Measurements from ENCODE around the gene NDUFV1. TPM values are rescaled to one million over a fixed set of nuclear protein-coding genes. Genes with fewer than 3 reads are reported as not detected.

The NDUFV1 gene
- total RNA-seq, 1 donor from 2014 or later, result 129 TPM

- no peak for DNase-seq
Measured at GRCh38 chr11:67640758-67641337, 34.1 kb downstream of the NDUFV1 start.

DNA sequence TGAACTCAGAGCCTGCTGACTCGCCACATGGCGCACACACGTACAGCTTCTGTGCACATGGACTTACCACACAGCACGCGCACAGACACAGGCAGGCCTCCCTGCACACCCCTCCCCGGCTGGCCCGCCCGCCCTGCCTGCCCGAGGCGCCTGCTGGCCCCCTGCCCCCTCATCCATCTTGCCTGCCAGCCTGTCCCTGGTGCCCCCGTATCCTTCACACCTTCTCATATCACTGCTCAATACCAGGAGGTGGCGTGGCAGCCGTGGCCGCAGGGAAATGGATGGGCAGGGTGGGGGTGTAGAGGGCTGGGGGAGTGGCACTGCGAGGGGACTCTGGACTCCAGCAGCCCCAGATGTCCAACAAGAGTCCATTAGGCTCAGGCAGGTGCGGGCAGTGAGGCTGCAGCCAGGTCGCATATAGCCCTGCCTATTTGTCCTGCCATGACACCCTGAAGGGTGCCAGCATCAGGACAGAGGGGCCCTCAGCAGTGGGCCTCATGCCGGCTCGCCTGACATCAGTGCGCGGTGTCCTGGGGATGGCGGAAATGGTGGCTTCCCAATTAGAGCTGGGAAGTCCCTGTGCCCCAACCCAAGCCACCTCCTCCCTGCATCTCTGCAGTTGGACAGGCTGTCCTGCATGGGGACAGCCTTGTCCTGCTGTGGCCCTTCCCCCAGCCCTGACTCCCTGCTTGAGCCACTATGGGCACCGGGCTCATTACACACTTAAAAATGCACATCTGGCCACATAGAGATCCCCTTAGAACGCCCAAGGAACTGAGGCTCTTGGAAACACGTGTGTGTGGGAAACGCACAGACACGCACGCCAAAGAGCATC, 34.8 kb downstream of the NDUFV1 start:
- no peak for DNase-seq

DNA sequence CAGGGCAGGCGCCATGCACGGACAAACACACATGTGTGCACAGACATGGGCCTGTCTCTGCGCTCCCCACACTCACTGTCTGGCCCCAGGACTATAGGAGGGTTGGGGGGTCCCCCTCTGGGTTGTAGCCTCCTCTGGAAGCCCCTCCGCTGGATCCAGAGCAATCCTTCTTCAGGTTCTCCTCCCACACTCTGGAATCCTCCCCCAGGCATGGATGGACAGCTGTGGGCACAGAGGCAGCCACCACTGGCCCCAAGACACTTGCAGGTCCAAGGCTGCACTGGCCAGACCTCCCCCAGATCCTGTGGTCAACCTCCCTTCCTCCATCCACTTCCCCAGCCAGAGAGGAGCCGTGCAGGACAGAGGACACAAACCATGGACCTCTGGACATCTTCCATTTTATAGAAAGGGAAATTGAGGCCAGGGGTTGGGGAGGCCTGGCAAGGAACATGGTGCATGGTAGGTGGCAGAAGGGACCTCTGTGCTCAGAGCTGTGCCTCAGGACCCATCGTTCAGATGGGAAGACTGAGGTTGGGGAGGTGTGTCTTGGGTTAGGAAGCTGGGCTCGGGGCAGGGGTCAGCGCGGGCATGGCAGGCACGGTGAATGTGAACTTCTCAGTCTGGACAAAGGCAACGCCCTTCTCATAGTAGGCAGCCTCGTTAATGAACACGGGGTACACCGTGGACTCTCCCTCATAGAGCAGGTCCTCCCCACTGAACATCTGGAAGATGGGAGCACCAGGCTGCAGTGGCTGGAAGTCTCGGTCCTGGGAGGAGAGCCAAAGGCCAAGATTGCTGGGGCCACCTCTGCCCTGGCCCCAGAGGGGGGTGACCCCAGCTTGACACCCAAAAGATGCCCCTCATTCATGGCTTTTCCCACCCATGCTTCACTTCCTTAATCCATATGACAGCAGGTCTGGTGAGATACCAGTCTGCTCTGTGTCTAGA, 35.7 kb downstream of the NDUFV1 start:
- no peak for DNase-seq

DNA sequence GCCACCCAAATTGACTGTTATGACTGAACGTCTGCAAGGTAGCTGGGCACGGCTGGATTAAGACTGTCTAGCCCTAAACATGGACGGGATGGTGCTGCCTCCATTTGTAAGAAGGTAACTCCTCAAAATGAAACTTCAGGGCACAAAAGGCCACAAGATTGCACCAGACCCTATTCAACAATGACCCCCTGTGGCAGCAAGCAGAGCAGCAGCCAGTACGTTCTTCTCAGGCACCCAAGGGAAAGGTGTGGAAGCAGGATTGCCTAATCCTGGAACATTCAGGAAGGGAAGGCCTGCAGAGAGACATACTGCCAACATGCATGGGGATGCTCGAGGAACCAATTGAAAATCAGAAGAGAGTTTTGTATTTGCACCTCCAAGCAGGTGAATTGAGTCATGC, 37.3 kb downstream of the NDUFV1 start:
- DNase-seq, result no peak

- no peak for DNase-seq
Measured at GRCh38 chr11:67644472-67645418, 38.0 kb downstream of the NDUFV1 start.

DNA sequence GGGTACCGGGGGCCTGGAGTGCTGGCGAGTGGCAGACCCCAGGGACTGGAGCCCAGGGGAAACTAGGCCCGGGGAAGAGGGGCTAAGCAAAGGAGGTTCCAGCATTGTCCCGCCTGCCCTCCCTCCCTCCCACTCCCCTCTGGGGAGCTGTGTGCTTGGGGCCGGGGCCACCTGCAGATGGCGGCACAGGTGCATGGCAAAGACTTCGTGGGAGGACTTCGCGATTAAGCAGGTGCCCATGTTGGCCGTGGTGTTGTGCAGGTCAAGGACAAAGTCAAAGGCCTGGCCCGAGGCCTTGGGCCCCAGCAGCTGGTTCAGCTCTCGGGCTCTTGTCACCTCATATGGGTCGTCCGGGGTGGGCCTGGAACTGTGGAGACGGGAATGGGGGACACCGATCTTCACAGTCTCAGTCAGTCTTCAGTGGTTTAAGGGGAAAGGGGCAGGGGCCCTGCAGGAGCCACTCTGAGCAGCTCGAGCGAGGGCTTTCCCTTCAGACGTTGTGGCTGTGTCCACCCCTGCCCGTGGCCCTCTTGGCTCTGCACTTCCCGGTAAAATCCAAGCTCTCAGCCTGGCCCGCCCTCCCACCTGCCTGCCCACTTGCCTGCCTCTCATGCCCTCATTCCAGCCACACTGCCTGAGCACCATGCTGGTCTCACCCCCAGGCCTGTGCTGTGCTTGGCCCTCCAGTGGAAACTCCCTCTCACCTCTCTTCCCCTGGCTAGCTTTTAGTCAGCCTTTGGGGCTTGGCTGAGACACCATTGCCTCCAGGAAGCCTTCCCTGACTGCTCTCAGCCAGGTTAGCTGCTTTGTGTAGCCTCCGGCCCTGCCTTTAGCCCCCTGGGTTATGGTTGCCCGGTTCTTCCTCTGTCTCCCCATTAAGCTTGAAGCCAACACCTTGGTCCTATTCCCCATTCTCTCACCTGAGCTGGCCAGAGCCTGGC, 39.1 kb downstream of the NDUFV1 start:
- no peak for DNase-seq

DNA sequence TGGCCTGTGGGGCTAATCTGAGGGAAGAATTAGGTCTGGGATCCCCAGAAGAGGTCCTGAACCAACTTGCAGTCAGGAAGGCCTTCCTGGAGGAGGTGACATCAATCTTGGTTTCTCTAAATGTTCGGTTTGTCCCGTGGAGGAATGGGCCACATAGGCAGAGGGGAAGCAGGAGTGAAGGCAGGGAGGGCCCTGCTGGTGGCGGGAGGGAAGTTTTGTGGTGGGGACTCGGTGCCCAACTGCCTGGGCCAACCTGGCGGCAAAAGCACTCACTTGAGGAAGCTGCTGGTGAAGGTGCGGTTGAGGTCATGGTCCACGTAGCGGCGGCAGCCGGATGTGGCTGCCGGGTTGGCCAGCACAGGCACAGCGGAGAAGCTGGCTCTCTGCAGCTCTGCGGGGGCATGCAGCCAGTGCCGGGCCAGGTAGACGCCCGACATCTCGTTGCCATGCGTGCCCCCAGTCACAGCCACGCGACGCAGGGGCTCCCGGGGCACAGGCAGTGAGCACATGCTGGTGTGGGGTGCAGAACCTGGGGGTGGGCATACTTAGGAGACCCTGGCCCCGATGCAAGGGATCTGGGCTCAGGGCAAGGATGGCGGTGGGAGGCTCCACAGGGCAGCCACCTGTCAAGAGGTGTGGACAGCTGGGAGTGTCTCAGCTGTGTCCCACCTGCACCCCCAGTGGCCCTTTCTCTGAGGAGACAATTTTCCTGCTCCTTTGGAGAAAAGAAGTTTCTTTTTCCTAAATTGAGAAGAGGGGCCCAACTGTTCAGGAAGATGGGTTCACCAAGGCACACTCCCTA, 40.0 kb downstream of the NDUFV1 start:
- no peak for DNase-seq

DNA sequence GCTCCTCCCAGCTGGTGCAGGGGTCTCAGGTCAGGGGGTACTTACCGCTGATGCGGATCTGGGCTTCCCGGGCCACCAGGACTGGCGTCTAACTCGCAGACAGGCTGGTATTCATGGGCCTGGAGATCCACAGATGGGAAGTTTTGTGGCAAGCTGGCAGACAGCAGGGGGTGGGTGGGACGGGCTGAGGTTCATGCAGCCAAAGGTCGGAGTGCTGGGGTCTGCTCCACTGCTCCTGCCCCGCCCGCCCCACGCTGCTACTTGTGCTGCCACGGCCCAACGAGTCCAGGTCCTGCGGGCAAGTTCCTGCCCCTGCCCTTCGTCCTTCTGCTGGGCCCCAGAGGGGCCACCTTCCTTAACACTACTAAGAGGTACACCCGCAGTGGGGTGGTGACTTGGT, 40.7 kb downstream of the NDUFV1 start:
- no peak for DNase-seq

DNA sequence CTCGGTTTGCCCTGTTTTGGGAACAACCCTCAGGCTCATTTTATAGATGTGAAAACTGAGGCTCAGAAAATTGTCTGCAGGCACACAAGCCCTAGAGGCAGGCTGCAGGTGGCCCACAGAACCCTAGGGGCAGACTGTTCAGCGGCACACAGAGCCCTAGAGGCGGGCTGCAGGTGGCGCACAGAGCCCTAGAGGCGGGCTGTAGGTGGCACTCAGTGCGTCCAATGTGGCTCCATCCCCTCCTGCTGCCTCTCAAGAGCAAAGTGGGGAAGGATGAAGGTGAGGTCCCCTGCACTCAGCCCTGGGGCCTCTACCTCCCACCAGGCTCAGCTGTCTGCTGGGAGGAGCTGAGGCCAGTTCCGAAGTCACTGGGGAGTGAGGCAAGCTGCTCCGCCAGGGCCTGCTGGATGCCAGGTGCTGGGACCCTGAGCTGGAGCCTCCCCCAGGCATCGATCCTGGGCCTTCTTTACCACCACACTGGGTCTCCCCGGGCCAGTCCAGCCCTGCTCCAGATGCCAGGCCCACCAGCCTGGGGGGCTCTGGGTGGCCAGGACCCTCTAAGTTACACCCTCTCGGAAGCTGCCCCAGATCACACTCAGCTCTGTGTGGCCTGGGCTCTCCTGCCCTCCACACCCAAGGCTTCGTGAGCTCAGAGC, 41.5 kb downstream of the NDUFV1 start:
- no peak for DNase-seq

DNA sequence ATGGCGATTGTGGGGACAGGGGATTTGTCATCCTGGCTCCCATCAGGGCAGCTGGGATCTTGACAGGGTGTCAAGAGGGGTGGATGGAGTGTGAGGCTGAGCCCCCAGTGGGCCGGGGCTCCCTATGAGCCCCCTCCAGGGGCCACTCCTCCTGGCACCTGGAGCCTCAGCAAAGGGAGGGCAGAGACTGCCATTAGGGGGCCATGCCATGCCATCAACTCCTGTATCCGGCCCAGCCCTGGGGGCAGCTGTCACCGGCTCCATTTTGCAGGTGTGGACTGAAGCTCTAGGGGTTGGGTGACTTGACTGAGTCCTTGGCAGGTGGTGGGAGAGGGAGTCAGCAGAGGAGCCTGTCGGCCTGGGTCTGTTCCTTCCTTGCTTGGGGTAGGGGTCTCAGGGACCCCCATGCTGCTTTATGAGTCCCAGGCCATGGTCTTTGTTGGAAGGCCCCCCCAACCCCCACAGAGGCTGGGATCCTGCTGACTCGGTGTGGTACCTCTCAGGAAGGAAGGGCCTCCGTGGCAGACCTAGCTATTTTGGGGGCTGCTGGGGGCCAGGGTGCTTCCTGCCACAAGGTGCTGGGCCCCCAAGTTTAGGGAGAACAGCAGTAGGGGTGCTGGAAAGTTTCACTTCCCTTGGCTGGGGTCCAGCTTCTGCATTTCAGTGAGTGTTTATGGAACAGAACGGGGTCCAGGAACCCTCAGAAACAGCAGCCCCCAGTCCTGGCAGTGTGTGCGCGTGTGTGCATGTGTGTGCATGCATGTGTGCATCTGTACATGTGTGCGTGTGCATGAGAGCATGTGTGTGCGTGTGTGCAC, 42.3 kb downstream of the NDUFV1 start:
- DNase-seq, result no peak

DNA sequence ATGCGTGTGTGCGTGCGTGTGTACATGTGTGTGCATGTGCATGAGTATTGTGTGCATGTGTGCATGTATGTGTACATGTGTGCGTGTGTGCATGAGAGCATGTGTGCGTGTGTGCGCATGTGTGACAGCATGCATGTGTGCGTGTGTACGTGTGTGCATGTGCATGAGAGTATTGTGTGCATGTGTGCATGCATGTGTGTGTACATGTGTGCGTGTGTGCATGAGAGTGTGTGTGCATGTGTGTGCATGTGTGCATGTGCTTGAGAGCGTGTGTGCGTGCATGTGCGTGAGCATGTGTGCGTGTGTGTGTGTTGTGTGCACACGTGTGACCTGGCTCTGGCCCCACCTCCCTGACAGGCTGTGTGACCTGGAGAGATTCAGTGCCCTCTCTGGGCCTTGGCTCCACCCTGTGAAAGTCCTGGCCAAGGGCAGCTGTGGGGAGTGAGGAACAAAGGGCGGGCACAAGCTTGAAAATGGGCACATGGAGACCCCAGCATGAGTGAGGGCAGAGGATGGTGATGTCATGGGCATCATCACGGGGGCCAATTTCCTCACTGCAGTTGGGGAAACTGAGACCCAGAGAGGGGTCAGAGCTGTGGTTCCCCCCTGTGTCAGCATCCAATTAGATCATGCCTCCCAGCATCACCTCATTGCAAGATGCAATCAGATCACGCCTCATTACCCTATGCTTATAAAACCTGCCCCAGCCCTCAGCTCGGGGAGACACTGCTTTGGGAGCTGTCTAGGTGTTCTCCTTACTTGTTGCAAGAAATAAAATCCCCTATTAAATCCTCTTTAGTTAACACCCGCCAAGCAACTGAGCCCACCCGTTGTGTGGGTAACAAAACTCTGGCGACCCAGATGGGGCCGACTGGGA, 43.1 kb downstream of the NDUFV1 start:
- DNase-seq, result no peak

DNA sequence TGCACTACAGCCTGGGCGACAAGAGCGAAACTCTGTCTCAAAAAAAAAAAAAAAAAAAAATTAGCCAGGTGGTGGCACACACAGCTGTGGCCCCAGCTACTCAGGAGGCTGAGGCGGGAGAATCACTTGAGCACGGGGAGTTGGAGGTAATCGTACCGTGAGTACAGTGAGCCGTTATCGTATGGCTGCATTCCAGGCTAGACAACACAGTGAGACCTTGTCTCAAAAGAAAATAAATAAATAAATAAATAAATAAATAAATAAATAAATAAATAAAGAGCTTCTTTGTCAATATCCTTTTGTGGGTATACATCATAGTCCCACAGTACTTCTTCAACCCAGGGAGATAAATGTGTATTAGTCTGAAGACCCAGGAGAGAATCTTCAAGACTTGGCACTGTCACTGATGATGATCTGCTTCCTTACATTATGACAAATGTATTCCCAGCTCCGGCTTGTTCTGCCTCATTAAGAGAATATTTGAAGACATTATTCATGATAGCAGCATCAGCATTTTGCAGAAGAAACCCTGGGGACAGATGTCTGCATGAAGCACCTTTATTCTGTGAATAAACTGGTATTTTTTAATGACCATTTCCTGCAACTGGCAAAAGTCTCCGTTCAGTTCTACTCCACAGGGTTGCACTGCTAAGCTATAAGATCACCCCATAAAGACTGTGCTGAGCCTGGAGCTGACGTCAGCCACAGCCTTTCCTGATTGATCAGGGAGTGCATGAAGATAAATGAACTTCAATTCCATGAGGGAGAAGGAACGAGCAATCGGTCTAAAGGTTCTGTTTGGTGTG, 45.4 kb downstream of the NDUFV1 start:
- no peak for DNase-seq

DNA sequence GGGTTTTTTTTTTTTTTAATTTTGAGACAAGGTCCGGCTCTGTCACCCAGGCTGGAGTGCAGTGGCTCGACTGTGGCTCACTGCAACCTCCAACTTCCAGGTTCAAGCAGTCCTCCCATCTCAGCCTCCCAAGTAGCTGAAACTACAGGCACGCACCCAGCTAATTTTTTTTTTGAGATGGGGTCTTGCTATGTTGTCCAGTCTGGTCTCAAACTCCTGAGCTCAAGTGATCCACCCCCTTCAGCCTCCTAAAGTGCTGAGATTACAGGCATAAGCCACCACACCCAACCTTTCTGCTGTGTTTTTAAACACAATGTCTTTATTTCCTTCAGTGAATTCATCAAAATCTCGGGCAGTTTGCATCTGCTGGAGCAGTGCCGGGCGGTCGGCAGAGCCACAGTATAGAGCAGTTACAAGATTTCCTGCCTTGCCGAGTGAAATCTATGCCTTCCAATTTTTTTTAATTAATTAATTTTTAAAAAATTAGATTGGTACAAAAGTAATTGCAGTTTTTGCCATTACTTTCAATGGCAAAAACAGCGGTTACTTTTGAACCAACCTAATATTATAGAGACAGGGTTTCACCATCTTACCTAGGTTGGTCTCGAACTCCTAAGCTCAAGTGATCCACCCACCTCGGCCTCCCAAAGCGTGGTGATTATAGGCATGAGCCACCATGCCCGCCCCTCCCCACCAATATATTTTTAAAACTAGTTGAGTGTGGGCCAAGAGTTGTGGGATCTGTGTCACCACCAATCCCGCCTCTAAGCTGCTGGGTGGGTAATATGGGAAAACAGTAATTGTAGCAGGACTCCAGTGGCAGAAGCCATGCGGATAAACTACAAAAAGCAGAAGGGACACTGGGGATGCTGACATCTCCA, 46.5 kb downstream of the NDUFV1 start:
- DNase-seq, result no peak

DNA sequence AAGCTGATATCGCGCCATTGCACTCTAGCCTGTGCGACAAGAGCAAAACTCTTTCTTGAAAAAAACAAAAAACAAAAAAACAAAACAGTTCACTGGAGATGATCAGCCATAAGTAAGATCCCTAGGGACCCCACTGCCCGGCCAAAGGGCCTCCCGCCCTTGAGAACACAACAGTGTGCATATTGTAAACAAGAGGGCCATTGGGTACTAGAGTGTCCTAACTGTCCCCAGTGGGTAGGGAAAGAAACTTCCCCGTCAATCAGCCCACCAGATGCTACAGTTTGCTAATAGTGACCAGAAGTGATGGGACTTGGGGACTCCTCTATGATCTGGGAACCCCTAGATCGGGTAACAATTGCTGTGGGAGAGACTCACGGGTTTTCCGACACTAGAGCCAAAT, 47.5 kb downstream of the NDUFV1 start:
- no peak for DNase-seq

- no peak for DNase-seq
Measured at GRCh38 chr11:67656278-67656922, 49.7 kb downstream of the NDUFV1 start.
